ENCODE measurements around the gene USP25.

The USP25 gene

GRCh38 chr21:15775291-15775690 lies 45.5 kb downstream of the USP25 start:
- no peak for TF ChIP-seq CTCF (IDR thresholded peaks at IDR 0.05)
- no peak for TF ChIP-seq ZFX (IDR thresholded peaks at IDR 0.05; ENCODE audit: borderline replicate concordance)
- H3K27ac ChIP-seq: no peak overlapping the region

GRCh38 chr21:15775981-15776380 lies 46.2 kb downstream of the USP25 start:
- TF ChIP-seq CTCF (IDR thresholded peaks at IDR 0.05): no peak
- TF ChIP-seq ZFX (IDR thresholded peaks at IDR 0.05; ENCODE audit: borderline replicate concordance): no peak

GRCh38 chr21:15776818-15777217 lies 47.0 kb downstream of the USP25 start:
- no peak for TF ChIP-seq CTCF (IDR thresholded peaks at IDR 0.05)
- no peak for TF ChIP-seq ZFX (IDR thresholded peaks at IDR 0.05; ENCODE audit: borderline replicate concordance)
- H3K27ac ChIP-seq: no peak overlapping the region

More at GRCh38 chr21:15775981-15776380, 46.2 kb downstream of the USP25 start:
- H3K27ac ChIP-seq: no peak overlapping the region

GRCh38 chr21:15781986-15782385 lies 52.2 kb downstream of the USP25 start:
- H3K27ac ChIP-seq: no peak overlapping the region
- no peak for TF ChIP-seq CTCF (IDR thresholded peaks at IDR 0.05)
- no peak for TF ChIP-seq ZFX (IDR thresholded peaks at IDR 0.05; ENCODE audit: borderline replicate concordance)

- TF ChIP-seq CTCF (IDR thresholded peaks at IDR 0.05): no peak
- TF ChIP-seq ZFX (IDR thresholded peaks at IDR 0.05; ENCODE audit: borderline replicate concordance): no peak
- no peak overlapping the region for H3K27ac ChIP-seq
Observed at GRCh38 chr21:15788847-15789523, 59.2 kb downstream of the USP25 start.

GRCh38 chr21:15793109-15793508 lies 63.3 kb downstream of the USP25 start:
- no peak for TF ChIP-seq ZFX (IDR thresholded peaks at IDR 0.05; ENCODE audit: borderline replicate concordance)
- no peak for TF ChIP-seq CTCF (IDR thresholded peaks at IDR 0.05)
- H3K27ac ChIP-seq: no peak overlapping the region

GRCh38 chr21:15793550-15794235 lies 63.9 kb downstream of the USP25 start:
- H3K27ac ChIP-seq: no peak overlapping the region
- no peak for TF ChIP-seq CTCF (IDR thresholded peaks at IDR 0.05)
- TF ChIP-seq ZFX (IDR thresholded peaks at IDR 0.05; ENCODE audit: borderline replicate concordance): no peak

Data from 22Rv1 (cell line).